ENCODE results near the gene SVIL.
"Not testable (repeated sequence)": the region's sequence is repeated elsewhere in the genome, so short reads cannot be mapped to it uniquely, and the experiment has no call there.

The SVIL gene

GRCh38 chr10:29537799-29538198 is 97.0 kb downstream of the SVIL start:
- no peak for TF ChIP-seq CTCF (IDR thresholded peaks at IDR 0.05; ENCODE audit: low read length, missing control alignments)
- H3K4me3 ChIP-seq (replicated peaks; ENCODE audit: low read depth, low read length), result no peak overlapping the region
- DNase-seq (ENCODE audit: low read depth), result no peak

GRCh38 chr10:29536691-29537090 is 98.1 kb downstream of the SVIL start:
- not testable (repeated sequence) for H3K4me3 ChIP-seq (replicated peaks; ENCODE audit: low read depth, low read length); DNase-seq (ENCODE audit: low read depth)

- H3K4me3 ChIP-seq (replicated peaks; ENCODE audit: low read depth, low read length), result peak overlapping the region; percentile 41
- no peak for DNase-seq (ENCODE audit: low read depth)
- TF ChIP-seq CTCF (IDR thresholded peaks at IDR 0.05; ENCODE audit: low read length, missing control alignments), result no peak
These were observed 98.9 kb downstream of the SVIL start for GRCh38 chr10:29535778-29536453.

DNA sequence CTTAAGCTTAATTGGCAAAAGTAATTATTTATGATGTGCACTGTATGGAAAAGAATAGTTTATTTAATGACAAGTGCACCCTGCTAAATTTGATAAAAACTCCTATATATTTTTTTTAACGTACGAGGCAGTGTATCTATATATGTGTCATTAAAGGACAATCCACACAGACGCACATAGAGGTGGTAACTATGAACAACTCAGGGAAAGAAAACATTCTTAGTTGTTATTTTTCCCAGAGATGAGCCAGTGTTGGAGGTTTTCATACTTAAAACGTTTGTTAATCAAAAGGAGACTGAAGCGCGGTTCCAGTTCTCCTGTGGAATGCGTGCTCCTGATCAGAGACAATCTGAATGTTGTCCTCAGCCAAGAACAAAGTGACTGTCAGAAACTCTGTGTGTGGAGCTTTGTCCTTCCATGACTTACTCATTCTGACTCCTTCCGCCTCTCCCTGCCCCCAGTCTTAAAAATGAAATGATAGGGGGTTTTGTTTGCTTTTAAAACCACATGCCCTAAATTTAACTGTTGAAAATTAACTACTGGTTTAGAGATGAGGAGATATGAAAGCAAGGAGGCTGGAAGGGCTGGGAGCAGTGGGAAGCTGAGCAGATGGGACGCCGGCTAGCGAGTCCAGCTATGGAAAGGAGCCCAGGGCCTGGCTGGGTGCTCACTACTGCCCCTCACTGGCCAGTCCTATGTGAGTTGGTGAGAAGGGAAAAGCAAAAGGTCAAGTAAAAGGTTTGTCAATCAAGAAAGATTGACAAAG is 99.6 kb downstream of the SVIL start:
- H3K4me3 ChIP-seq (replicated peaks; ENCODE audit: low read depth, low read length), result peak overlapping the region; percentile 41
- peak; percentile 75 for DNase-seq (ENCODE audit: low read depth)
- peak; percentile 96 for TF ChIP-seq CTCF (IDR thresholded peaks at IDR 0.05; ENCODE audit: low read length, missing control alignments)

- no peak overlapping the region for H3K4me3 ChIP-seq (replicated peaks; ENCODE audit: low read depth, low read length)
- TF ChIP-seq CTCF (IDR thresholded peaks at IDR 0.05; ENCODE audit: low read length, missing control alignments), result no peak
- no peak for DNase-seq (ENCODE audit: low read depth)
These were observed 100.2 kb downstream of the SVIL start for GRCh38 chr10:29534590-29534989.

GRCh38 chr10:29533696-29534285 is 101.0 kb downstream of the SVIL start:
- no peak for DNase-seq (ENCODE audit: low read depth)
- TF ChIP-seq CTCF (IDR thresholded peaks at IDR 0.05; ENCODE audit: low read length, missing control alignments), result no peak

GRCh38 chr10:29533046-29533445 is 101.7 kb downstream of the SVIL start:
- no peak overlapping the region for H3K4me3 ChIP-seq (replicated peaks; ENCODE audit: low read depth, low read length)
- no peak for TF ChIP-seq CTCF (IDR thresholded peaks at IDR 0.05; ENCODE audit: low read length, missing control alignments)
- no peak for DNase-seq (ENCODE audit: low read depth)

More at GRCh38 chr10:29533696-29534285, 101.0 kb downstream of the SVIL start:
- no peak overlapping the region for H3K4me3 ChIP-seq (replicated peaks; ENCODE audit: low read depth, low read length)

All from fibroblast of pulmonary artery (primary cell).